ENCODE data around the gene SLC50A1. TPM values are rescaled to one million over a fixed set of nuclear protein-coding genes. Genes with fewer than 3 reads are reported as not detected.

SLC50A1 gene
- total RNA-seq, 1 donor from 2014 or later, result 11.8 TPM

DNA sequence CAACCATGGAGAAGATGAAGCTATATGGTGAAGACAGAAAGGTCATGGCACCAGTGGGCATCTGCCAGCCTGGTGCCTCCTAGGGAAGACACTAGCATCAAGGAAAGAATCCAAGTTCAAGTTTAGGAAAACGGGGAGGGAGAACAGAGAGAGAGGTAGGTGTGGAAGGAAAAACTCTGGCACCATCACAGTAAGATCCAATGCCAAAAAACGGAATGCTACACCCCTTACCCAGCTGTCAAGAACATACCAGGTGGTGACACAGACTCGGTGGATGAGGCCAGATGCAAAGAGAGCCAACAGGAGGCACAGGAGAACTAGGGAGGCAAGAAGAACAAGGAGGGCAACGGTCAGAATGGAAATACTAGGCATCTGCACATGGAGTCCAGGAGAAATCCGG is 33.9 kb downstream of the SLC50A1 start:
- intact Hi-C loops (cut with DNase I), result no loop called here
- no peaks in the 10 kb centered on the region for H3K9me3 ChIP-seq
- H3K27me3 ChIP-seq, result no peaks in the 10 kb centered on the region
- peaks cover 0 to 13% of the 10 kb centered on the region in 2 donors for H3K36me3 ChIP-seq
- H3K4me3 ChIP-seq, result no peak overlapping the region
- peak; percentile 80 to 84 for DNase-seq (ENCODE audit: extremely low spot score in 2 of 2)
- TF ChIP-seq, protein P1, sequence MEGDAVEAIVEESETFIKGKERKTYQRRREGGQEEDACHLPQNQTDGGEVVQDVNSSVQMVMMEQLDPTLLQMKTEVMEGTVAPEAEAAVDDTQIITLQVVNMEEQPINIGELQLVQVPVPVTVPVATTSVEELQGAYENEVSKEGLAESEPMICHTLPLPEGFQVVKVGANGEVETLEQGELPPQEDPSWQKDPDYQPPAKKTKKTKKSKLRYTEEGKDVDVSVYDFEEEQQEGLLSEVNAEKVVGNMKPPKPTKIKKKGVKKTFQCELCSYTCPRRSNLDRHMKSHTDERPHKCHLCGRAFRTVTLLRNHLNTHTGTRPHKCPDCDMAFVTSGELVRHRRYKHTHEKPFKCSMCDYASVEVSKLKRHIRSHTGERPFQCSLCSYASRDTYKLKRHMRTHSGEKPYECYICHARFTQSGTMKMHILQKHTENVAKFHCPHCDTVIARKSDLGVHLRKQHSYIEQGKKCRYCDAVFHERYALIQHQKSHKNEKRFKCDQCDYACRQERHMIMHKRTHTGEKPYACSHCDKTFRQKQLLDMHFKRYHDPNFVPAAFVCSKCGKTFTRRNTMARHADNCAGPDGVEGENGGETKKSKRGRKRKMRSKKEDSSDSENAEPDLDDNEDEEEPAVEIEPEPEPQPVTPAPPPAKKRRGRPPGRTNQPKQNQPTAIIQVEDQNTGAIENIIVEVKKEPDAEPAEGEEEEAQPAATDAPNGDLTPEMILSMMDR (IDR thresholded peaks at IDR 0.05), result no peak
- no peak for TF ChIP-seq POLR2AphosphoS5 (IDR thresholded peaks at IDR 0.05; ENCODE audit: insufficient read depth in 1 of 2, low read depth in 1 of 2)
- no peak for TF ChIP-seq POLR2A (IDR thresholded peaks at IDR 0.05)
- H3K4me1 ChIP-seq, result peaks cover 49% of the 10 kb centered on the region
- no peak overlapping the region for H3K27ac ChIP-seq

DNA sequence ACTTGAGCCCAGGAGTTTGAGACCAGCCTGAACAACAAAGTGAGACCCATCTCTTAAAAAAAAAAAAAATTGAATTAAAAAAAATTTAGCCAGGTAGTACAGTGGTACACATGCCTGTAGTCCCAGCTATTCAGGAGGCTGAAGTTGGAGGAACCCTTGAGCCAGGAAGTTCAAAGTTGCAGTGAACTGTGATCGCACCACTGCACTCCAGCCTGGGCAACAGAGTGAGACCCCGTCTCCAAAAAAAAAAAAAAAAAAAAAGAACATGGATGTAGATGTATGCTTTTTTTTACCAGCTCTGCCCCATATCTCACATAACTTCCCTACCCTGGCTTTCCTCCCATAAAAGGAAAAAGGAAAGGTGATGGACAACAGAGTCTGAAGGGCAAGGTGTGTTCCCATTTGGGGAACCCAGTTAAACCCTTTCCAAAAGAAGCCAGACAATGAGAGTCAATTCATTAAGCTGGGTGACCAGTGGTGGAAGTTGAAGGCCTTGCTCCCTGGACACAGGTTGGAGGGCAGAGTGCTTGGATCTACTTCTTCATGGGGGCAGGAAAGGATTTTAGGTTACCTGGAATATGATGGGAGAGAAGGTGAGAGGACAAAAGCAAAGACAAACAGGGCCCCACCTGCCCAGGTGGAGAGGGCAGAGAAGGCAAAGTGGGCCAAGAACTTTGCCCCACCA is 34.6 kb downstream of the SLC50A1 start:
- Histone ChIP-seq H3K4me3 (no peak overlapping the region), H3K9me3 (no peaks in the 10 kb centered on the region), H3K4me1 (peaks cover 54% of the 10 kb centered on the region), H3K27ac (no peak overlapping the region), H3K36me3 (peaks cover 0 to 13% of the 10 kb centered on the region in 2 donors), H3K27me3 (no peaks in the 10 kb centered on the region)
- TF ChIP-seq POLR2A (IDR thresholded peaks at IDR 0.05) (no peak), POLR2AphosphoS5 (IDR thresholded peaks at IDR 0.05; ENCODE audit: insufficient read depth in 1 of 2, low read depth in 1 of 2) (no peak)
- TF ChIP-seq, protein P1 (IDR thresholded peaks at IDR 0.05), result no peak
- peak; percentile 6 to 62 for DNase-seq (ENCODE audit: extremely low spot score in 2 of 2)
- intact Hi-C loops (cut with DNase I), result no loop called here

DNA sequence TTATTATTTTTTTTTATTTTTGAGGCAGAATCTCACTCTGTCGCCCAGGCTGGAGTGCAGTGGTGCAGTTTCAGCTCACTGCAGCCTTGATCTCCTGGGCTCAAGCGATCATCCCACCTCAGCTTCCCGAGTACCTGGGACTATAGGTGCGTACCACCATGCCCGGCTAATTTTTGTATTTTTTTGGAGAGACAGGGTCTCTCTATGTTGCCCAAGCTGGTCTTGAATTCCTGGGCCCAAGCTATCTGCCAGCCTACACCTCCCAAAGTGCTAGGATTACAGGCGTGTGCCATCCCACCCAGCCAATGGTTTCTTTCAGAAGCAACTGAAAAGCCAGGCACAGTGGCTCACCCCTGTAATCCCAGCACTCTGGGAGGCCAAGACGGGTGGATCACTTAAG is 35.2 kb downstream of the SLC50A1 start:
- H3K27ac ChIP-seq, result no peak overlapping the region
- H3K36me3 ChIP-seq, result peaks cover 0 to 13% of the 10 kb centered on the region in 2 donors
- intact Hi-C loops (cut with DNase I), result no loop called here
- H3K27me3 ChIP-seq, result no peaks in the 10 kb centered on the region
- peak; percentile 37 to 40 for DNase-seq (ENCODE audit: extremely low spot score in 2 of 2)
- no peaks in the 10 kb centered on the region for H3K9me3 ChIP-seq
- peaks cover 54% of the 10 kb centered on the region for H3K4me1 ChIP-seq
- H3K4me3 ChIP-seq, result no peak overlapping the region
- TF ChIP-seq POLR2AphosphoS5 (IDR thresholded peaks at IDR 0.05; ENCODE audit: insufficient read depth in 1 of 2, low read depth in 1 of 2), result no peak
- TF ChIP-seq, protein P1 (IDR thresholded peaks at IDR 0.05), result no peak

DNA sequence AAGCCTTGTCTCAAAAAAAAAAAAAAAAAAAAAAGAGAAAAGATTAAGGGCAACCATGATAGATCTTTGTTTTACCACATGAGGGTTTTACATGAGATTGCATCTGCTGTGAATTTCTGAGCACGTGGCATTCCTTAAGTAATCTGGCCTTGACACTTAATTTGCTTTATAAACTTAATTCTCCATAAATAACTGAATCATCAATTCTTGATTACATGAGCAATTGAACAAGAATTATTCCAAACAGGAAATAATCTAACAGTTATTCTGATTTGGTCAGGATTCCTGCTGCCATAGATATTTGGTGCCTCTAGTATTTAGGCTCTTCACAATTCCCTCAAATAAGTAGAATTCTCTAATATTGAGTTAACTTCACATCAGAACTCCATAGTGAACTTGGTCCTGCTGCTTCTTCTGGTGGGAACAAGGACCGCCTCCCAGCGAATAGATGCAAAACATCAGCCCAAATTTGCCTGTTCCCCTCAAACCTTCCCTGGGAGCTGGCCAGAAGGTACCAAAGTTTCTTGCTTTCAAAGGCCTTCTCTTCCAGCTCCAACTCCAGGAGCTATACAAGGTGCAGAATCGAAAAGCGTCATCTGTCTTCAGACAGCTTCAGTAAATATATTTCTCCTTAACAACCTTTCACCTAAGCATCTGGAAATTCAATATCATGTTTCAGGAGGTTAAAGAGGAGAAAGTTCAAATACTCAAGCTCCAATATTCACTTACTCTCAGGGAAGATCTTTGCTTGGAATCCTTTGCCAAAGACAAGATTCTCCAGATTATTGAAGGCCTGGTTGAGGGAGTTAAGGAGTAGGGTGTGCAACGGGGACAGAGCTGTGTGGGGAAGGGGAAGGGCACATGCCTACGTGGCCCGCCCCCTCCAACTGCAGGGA is 36.4 kb downstream of the SLC50A1 start:
- H3K9me3 ChIP-seq, result no peaks in the 10 kb centered on the region
- intact Hi-C loops (cut with DNase I), result no loop called here
- no peak for TF ChIP-seq POLR2A (IDR thresholded peaks at IDR 0.05)
- no peak for TF ChIP-seq POLR2AphosphoS5 (IDR thresholded peaks at IDR 0.05; ENCODE audit: insufficient read depth in 1 of 2, low read depth in 1 of 2)

DNA sequence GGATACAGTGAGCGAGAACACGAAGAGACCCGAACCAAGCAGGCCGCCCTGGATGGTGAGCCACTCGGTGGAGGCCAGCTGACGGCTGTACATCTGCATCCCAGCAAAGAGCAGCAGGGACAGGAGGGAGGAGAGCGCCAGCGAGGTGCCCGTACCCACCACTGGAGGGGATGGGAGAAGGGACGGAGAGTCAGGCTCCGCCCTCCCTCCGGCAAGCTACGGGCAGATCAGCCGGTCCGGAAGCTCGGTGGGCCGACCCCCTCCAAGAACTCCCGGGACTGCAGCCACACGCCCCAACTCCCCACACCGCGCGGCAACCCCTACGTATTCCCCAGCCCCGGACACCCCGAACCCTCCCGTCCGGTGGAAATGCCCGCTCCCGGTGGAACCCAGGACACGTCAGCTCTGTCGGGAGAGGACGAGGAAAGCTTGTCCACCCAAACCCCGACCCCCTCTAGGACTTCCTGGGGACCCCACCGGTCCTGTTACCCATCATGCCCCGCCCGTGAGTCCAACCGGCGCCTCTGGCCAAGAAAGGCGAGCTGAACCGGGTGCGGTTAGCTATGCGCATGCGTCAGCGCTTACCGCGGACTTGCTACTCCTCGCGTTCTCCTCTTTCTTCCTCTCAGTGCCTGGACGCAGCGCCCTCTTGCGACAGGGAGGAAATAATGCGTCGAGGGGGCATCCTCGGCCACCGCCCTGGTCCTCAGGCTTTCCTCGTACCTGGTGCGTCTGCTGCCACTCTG is 37.3 kb downstream of the SLC50A1 start, which contains the start of gene KRTCAP2:
TSS of gene KRTCAP2 (minus strand) at position 573 of the 746 bp plus-strand sequence. CDS start at position 493, 80 bp downstream.
- Histone ChIP-seq H3K9me3 (no peaks in the 10 kb centered on the region), H3K27ac (peak within 1 kb of the TSS; percentile 94), H3K36me3 (peaks cover 0 to 13% of the 10 kb centered on the region in 2 donors), H3K27me3 (no peaks in the 10 kb centered on the region), H3K4me1 (peaks cover 39% of the 10 kb centered on the region), H3K4me3 (peak within 1 kb of the TSS; percentile 88 to 90)
- intact Hi-C loops (cut with DNase I), result no loop called here
- peak; percentile 96 to 97 for DNase-seq (ENCODE audit: extremely low spot score in 2 of 2)
- TF ChIP-seq, protein P1 (IDR thresholded peaks at IDR 0.05), result peak; percentile 87 to 95 (median 92)
- TF ChIP-seq POLR2AphosphoS5 (IDR thresholded peaks at IDR 0.05; ENCODE audit: insufficient read depth in 1 of 2, low read depth in 1 of 2) (peak; percentile 83 to 97), POLR2A (IDR thresholded peaks at IDR 0.05) (peak in 1 of 2 donors; percentile 8)

More for the DNA sequence above, 36.4 kb downstream of the SLC50A1 start:
- Histone ChIP-seq H3K4me3 (peak overlapping the region; percentile 88 to 90), H3K4me1 (peaks cover 45% of the 10 kb centered on the region), H3K27ac (peak overlapping the region; percentile 94), H3K36me3 (peaks cover 0 to 13% of the 10 kb centered on the region in 2 donors), H3K27me3 (no peaks in the 10 kb centered on the region)
- DNase-seq (ENCODE audit: extremely low spot score in 2 of 2), result peak; percentile 12 to 62
